TTC549 (cell line): ENCODE results near the gene EEIG2.

Experiments used
- FAIRE-seq: peaks from 2 replicates; lab custom pipeline; 2012; peaks lifted over from hg19 to GRCh38; lab: Jason Lieb, UNC

Gene EEIG2

DNA sequence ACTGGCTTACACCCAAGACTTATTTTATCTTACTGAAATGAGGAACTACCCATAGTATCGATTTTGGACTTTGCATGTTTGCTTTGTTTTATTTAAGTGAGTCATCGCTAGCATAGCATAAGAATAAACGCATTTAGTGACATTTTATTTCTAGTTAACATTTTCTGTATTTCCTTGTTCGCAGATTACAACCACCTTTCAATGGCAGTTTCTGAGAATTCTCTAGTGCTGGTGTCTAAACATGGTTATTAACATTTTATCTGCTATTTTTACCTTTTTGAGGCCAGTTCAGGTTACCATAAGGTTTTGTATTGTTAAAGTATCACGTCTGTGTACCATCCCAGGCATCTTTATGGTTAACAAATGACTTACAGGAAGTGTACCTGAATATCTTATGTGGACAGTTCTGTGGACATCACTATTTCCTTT, 24.5 kb downstream of the EEIG2 start:
- FAIRE-seq = no peak

DNA sequence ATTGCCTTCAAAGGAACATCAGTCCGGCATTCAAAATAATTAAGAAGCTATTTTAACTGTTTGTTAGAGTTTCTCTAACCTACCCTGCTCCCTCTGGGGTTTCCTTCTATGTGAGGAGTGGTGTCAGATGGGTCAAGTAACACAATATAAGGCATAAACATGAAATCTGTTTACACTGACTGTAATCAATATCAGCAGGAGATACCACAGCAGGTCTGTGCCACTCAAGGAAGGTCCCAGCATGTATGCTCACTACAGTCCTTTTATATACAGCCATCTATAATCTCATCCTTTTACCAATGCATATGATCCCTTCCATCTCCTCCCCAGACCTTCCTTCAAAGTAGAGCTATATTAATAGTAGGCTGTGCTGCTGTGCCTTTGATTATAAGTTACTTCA, 25.4 kb downstream of the EEIG2 start:
- FAIRE-seq = no peak

DNA sequence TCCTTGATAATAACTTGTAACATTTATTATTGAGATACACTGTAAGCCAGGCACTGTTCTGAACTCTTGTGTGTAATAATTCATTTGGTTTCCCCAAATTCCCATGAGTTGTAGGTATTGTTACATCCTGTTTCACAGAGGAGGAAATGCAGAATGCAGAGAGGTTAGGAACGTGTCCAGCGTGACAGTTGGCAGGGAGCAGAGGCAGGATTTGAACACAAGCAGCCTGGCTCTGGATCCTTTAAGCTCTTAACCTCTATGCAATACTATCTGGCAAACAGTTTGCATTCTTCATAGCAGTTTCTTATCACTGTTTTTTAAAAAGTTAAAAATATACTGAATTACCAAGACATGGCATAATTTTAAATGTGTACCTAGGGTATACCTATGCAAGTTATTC, 30.5 kb downstream of the EEIG2 start:
- FAIRE-seq = no peak

GRCh38 chr1:108590957-108591356, 31.1 kb downstream of the EEIG2 start:
- no peak for FAIRE-seq

- FAIRE-seq = no peak
These were observed 31.6 kb downstream of the EEIG2 start for GRCh38 chr1:108591466-108591865.

- no peak for FAIRE-seq
These were observed 32.3 kb downstream of the EEIG2 start for GRCh38 chr1:108592030-108592759.

DNA sequence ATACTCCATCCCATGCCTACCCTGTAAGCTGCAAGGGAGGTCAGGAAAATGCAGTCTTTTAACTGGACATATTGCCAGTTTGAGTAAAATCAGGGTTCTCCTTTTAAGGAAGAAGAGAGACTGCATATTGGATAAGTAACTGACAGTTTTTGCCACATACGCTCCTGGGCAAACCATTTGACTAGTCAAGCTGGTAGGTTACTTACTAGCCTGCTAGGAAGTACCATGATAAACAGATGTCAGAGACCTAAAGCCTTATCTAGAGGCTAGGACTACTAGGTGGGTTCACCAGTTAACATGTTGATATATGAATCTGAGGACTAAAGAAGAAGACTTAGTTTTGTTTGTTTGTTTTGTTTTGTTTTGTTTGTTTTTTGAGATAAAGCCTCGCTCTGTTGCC, 33.5 kb downstream of the EEIG2 start:
- FAIRE-seq = no peak

- FAIRE-seq = no peak
These were observed 35.6 kb downstream of the EEIG2 start for GRCh38 chr1:108595507-108595906.

DNA sequence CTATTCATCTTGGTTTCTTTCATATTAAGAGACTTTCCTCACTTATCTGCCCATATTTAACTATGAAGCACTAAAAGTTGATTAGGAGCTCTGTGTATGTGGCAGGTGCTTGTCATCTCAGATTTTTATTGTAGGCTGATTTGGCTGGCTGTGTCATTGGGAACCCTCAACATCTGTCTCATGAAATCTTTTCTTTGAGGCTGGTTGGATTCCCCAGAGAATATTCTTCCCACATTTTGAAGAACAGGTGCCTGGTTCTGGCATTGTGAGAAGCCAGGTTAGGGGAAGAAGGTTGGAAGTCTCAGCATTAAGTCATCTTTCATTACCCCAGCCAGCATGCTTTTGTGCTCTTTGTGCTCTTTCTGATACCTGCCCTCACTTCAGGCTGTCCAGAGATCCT, 37.1 kb downstream of the EEIG2 start:
- FAIRE-seq = no peak

- FAIRE-seq = no peak
These were observed 38.4 kb downstream of the EEIG2 start for GRCh38 chr1:108598340-108598739.

GRCh38 chr1:108600504-108600903, 40.6 kb downstream of the EEIG2 start:
- no peak for FAIRE-seq

GRCh38 chr1:108601708-108602410, 42.0 kb downstream of the EEIG2 start:
- FAIRE-seq = no peak

- no peak for FAIRE-seq
These were observed 45.7 kb downstream of the EEIG2 start for GRCh38 chr1:108605633-108606032.

GRCh38 chr1:108606478-108606877, 46.6 kb downstream of the EEIG2 start:
- FAIRE-seq = no peak

DNA sequence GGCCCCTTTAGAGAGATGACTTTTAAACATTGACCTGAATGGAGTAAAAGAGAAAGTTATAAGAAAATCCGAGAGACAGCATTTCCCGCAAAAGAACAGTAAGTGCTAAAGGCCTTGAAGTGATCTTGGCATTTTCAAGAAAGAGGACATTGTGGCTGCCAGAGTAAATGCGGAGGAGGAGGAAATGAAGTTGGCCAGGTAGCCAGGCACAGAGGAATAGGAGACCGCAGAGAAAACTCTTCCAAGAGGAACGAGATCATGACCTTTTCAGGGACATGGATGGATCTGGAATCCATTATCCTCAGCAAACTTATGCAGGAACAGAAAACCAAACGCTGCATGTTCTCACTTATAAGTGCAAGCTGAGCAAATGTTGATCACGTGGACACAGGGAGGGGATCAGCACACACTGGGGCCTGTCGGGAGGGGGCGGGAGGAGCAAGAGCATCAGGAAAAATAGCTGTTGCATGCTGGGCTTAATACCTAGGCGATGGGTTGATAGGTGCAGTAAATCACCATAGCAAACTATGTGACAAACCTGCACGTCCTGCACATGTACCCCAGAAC, 49.7 kb downstream of the EEIG2 start:
- no peak for FAIRE-seq
